HCT116 (cell line): ENCODE data around the gene ITPR1.

Source experiments
- CEBPB ChIP-seq: IDR thresholded peaks from 2 replicates; pipeline ENCODE4 v1.6.1; 2012; ENCODE audit warnings: low read depth
- EZH2 ChIP-seq: fragments of 200-600 bp; sonication (generic); IDR thresholded peaks from 2 replicates; pipeline ENCODE4 v1.6.1; 2017; ENCODE audit warnings: antibody characterized with exemption, mixed run types
- POLR2A ChIP-seq: IDR thresholded peaks from 2 replicates; pipeline ENCODE4 v1.7.0; 2011; ENCODE audit warnings: borderline replicate concordance; ENCODE audit not compliant: insufficient read depth, insufficient read length; ENCODE audit errors: extremely low read depth
- POLR2AphosphoS5 ChIP-seq: IDR thresholded peaks from 2 replicates; pipeline ENCODE4 v1.6.1; 2011; ENCODE audit warnings: mild to moderate bottlenecking, low read depth, low read length, moderate library complexity
- TF ChIP-seq, protein P1 (sequence below), 3 experiments: fragments of 200-600 bp in 1 of 3; sonication (generic) in 1 of 3; IDR thresholded peaks in 2 of 3; conservative IDR thresholded peaks in 1 of 3; 2 replicates each; pipeline ENCODE4 v1.5.1; 2012 to 2017; ENCODE audit warnings: low read depth in 2 of 3, low read length in 2 of 3, antibody characterized with exemption in 1 of 3, borderline replicate concordance in 1 of 3, control low read depth in 1 of 3, mild to moderate bottlenecking in 1 of 3, mixed read lengths in 1 of 3, mixed run types in 1 of 3, moderate library complexity in 1 of 3; ENCODE audit not compliant: insufficient read depth in 1 of 3

DNA sequence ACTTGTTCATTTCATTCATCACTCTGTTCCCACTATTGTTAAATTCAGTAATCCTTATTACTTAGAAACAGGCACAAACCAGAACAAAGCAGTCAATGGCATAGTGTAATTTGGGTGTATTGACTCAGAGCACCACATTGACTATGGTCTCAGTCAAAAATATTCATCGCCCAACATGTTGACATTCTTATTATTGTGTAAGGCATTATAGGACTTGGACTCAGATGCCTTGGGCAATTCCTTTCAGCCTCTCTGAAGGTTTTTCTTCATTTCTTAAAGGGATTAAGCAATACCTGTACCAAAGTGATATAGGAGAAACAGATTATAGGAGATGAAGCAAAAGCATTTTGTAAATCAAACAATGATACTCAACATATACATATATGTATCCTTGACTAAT, 371.4 kb downstream of the ITPR1 start:
- TF ChIP-seq CEBPB = no peak
- TF ChIP-seq, protein P1, sequence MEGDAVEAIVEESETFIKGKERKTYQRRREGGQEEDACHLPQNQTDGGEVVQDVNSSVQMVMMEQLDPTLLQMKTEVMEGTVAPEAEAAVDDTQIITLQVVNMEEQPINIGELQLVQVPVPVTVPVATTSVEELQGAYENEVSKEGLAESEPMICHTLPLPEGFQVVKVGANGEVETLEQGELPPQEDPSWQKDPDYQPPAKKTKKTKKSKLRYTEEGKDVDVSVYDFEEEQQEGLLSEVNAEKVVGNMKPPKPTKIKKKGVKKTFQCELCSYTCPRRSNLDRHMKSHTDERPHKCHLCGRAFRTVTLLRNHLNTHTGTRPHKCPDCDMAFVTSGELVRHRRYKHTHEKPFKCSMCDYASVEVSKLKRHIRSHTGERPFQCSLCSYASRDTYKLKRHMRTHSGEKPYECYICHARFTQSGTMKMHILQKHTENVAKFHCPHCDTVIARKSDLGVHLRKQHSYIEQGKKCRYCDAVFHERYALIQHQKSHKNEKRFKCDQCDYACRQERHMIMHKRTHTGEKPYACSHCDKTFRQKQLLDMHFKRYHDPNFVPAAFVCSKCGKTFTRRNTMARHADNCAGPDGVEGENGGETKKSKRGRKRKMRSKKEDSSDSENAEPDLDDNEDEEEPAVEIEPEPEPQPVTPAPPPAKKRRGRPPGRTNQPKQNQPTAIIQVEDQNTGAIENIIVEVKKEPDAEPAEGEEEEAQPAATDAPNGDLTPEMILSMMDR (IDR thresholded peaks at IDR 0.05 in 2 of 3, conservative IDR thresholded peaks at IDR 0.05 in 1 of 3; ENCODE audit: borderline replicate concordance in 1 of 3, insufficient read depth in 1 of 3, low read depth in 2 of 3, low read length in 2 of 3) = no peak
- TF ChIP-seq POLR2A = no peak
- no peak for TF ChIP-seq EZH2
- TF ChIP-seq POLR2AphosphoS5 = no peak
